ENCODE results near the gene DCTN2. TPM values are rescaled to one million over a fixed set of nuclear protein-coding genes. Genes with fewer than 3 reads are reported as not detected.

DCTN2 gene
- polyA plus RNA-seq, 4 donors = 112 to 224 (median 145) TPM

DNA sequence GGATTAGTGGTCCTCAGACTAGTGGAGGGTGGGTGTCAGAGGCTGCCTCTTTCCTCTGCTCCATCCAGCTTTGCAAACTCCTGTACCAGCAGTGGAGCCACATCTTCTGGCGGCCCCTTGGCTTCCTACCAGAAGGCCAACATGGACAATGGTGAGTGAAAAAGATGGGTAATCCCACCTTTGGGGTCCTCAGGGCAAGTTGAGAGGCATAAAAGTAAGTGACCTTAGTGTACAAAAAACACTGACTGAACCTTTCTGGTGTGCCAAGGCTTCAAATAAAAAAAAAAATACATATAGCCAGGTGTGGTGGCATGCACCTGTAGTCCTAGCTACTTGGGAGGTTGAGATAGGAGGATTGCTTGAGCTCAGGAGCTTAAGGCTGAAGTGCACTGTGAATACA lies 34.8 kb upstream of the DCTN2 start:
- H3K36me3 ChIP-seq (ENCODE audit: control insufficient read depth in 3 of 3, insufficient read depth in 2 of 3, low read depth in 1 of 3, low read length in 3 of 3) = no peaks in the 10 kb centered on the region
- H3K4me1 ChIP-seq (ENCODE audit: control insufficient read depth in 3 of 3, insufficient read depth in 2 of 3, low read depth in 1 of 3, low read length in 2 of 3) = peaks cover 0 to 12% (median 0%) of the 10 kb centered on the region in 3 donors
- FAIRE-seq = no peak
- WGBS, 3 donors = 84 to 95% (median 85%) methylated on average over 1 of the region's 1 CpG
- no peaks in the 10 kb centered on the region for H3K9me3 ChIP-seq (ENCODE audit: control insufficient read depth in 2 of 2, insufficient read depth in 1 of 2, low read depth in 1 of 2, low read length in 1 of 2)
- no peak overlapping the region for H3K27ac ChIP-seq (ENCODE audit: low read depth in 1 of 3, low read length in 2 of 3)
- DNase-seq = no peak
- H3K27me3 ChIP-seq (ENCODE audit: control insufficient read depth in 3 of 3, insufficient read depth in 3 of 3, low read length in 3 of 3) = peaks cover 0 to 27% (median 0%) of the 10 kb centered on the region in 3 donors
- H3K4me3 ChIP-seq (ENCODE audit: low read depth in 1 of 3, low read length in 3 of 3) = no peak overlapping the region

DNA sequence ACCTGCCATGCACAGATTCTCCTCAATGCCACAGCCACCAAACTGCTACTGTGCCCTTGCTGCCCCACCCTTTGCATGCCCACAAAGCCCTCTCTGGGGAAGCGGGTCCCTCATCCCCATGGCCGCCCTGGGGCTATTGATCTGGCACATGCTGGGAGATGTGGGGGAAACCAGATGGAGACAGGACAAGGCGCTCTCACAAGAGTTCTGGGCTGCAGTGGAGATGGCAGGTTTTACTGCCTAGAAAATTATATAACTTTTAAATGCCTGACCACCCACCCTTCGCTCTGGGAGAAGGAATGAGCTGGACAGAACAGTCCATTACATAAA lies 33.4 kb upstream of the DCTN2 start:
- WGBS, 3 donors = 91 to 93% (median 92%) methylated on average over 4 of the region's 4 CpGs
- Histone ChIP-seq H3K36me3 (ENCODE audit: control insufficient read depth in 3 of 3, insufficient read depth in 2 of 3, low read depth in 1 of 3, low read length in 3 of 3) (no peaks in the 10 kb centered on the region), H3K4me1 (ENCODE audit: control insufficient read depth in 3 of 3, insufficient read depth in 2 of 3, low read depth in 1 of 3, low read length in 2 of 3) (peaks cover 0 to 22% (median 0%) of the 10 kb centered on the region in 3 donors), H3K9me3 (ENCODE audit: control insufficient read depth in 2 of 2, insufficient read depth in 1 of 2, low read depth in 1 of 2, low read length in 1 of 2) (no peaks in the 10 kb centered on the region), H3K27me3 (ENCODE audit: control insufficient read depth in 3 of 3, insufficient read depth in 3 of 3, low read length in 3 of 3) (peaks cover 0 to 20% (median 0%) of the 10 kb centered on the region in 3 donors), H3K4me3 (ENCODE audit: low read depth in 1 of 3, low read length in 3 of 3) (no peak overlapping the region), H3K27ac (ENCODE audit: low read depth in 1 of 3, low read length in 2 of 3) (no peak overlapping the region)
- no peak for FAIRE-seq
- DNase-seq = no peak

DNA sequence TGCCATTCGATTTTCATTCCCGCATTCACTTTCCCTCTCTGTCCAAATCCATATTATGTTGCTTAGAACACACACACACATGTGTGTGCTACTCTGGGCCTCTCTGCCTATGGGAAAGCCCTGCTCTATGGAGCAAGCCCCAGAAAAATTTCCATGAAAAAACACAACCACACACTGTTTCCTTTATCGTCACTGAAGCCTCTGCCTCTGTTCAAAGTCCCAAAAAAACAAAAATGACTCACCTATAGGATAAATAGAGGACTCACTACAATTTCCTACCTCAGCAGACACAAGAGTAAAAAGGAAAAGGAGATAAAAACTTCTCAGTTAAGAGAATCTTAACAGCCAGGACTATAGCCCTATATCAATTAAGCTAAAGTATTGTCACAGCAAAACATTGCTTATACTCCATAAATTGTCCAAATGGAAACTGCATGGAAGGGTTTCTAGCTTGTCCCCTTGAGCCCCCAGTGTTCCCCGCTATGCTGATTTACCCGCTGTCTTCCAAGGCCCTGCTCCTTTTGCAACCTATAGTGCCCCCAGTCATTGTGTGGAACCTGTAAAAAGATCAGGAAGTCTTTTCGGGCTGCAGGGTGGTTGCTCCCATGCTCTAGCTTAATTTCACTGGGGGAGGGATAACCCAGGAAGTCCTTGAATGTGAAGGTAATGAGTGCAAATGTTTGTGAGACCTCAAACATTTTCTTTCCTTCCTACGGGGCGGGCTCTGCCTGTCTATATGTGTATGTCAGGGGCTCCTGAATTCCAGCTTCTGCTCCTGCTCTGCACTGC lies 32.9 kb upstream of the DCTN2 start:
- Histone ChIP-seq H3K36me3 (ENCODE audit: control insufficient read depth in 3 of 3, insufficient read depth in 2 of 3, low read depth in 1 of 3, low read length in 3 of 3) (no peaks in the 10 kb centered on the region), H3K4me1 (ENCODE audit: control insufficient read depth in 3 of 3, insufficient read depth in 2 of 3, low read depth in 1 of 3, low read length in 2 of 3) (peaks cover 0 to 22% (median 0%) of the 10 kb centered on the region in 3 donors), H3K27ac (ENCODE audit: low read depth in 1 of 3, low read length in 2 of 3) (peak overlapping the region in 1 of 3 donors; percentile 52), H3K9me3 (ENCODE audit: control insufficient read depth in 2 of 2, insufficient read depth in 1 of 2, low read depth in 1 of 2, low read length in 1 of 2) (no peaks in the 10 kb centered on the region), H3K27me3 (ENCODE audit: control insufficient read depth in 3 of 3, insufficient read depth in 3 of 3, low read length in 3 of 3) (peaks cover 0 to 18% (median 0%) of the 10 kb centered on the region in 3 donors), H3K4me3 (ENCODE audit: low read depth in 1 of 3, low read length in 3 of 3) (no peak overlapping the region)
- peak; percentile 47 to 64 for DNase-seq
- FAIRE-seq = no peak
- 45 to 78% (median 70%) methylated on average over 8 of the region's 8 CpGs for WGBS, 3 donors

DNA sequence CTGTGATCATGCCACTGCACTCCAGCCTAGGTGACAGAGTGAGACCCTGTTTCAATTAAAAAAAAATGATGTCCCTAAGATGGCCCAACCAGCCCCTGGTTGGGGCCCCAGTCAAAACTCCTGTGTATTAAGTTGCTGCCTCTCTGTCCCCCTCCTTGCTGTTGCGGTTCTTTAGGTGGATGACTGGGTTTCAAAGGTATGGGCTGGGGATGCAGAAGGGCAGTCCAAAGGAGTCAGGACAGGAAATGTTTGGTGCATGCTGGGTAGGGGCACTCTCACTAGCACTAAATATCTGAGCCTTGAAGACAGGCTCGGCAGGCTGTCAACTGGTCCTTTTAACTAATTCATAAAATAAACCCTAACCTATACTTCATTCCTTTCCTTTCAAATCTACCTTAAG lies 32.0 kb upstream of the DCTN2 start:
- DNase-seq (no peak), FAIRE-seq (no peak)
- Histone ChIP-seq H3K27me3 (ENCODE audit: control insufficient read depth in 3 of 3, insufficient read depth in 3 of 3, low read length in 3 of 3) (peaks cover 0 to 12% (median 0%) of the 10 kb centered on the region in 3 donors), H3K4me1 (ENCODE audit: control insufficient read depth in 3 of 3, insufficient read depth in 2 of 3, low read depth in 1 of 3, low read length in 2 of 3) (peaks cover 0 to 22% (median 0%) of the 10 kb centered on the region in 3 donors), H3K9me3 (ENCODE audit: control insufficient read depth in 2 of 2, insufficient read depth in 1 of 2, low read depth in 1 of 2, low read length in 1 of 2) (no peaks in the 10 kb centered on the region), H3K4me3 (ENCODE audit: low read depth in 1 of 3, low read length in 3 of 3) (no peak overlapping the region), H3K36me3 (ENCODE audit: control insufficient read depth in 3 of 3, insufficient read depth in 2 of 3, low read depth in 1 of 3, low read length in 3 of 3) (no peaks in the 10 kb centered on the region), H3K27ac (ENCODE audit: low read depth in 1 of 3, low read length in 2 of 3) (no peak overlapping the region)
- WGBS, 3 donors = 88 to 92% (median 92%) methylated on average over 2 of the region's 2 CpGs

DNA sequence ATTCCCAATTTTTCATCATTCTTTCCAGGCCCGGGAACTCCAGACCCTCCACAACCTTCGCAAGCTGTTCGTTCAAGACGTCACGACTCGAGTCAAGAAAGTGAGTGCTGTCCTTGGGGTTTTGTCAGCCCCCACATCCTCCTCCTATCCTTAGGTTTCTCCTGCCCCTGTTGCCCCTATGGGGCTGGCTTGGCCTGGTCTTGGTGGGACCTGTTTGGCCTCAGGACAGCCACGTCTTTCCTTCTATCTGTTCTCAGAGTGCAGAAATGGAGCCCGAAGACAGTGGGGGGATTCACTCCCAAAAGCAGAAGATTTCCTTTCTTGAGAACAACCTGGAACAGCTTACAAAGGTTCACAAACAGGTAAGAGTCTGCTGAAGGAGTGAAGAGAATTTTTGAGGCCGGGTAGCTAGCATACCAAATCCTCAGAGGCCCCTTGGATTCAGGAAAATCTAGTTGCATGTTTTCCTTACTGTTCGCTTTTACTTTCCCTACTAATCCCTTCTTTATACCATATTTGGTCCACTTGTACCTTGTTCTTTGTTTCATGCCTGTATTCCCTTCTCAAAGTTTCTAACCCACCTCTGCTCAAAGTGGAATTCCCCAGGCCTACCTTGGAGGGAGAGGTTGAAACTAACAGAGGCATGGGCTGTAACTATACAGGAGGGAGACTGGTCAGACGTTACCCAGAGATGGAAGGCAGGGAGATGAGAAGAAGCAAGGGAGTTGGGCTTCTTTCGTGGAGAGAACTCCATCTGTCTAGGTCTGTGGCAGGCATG lies 31.2 kb upstream of the DCTN2 start:
- Histone ChIP-seq H3K27me3 (ENCODE audit: control insufficient read depth in 3 of 3, insufficient read depth in 3 of 3, low read length in 3 of 3) (peaks cover 0 to 8% (median 0%) of the 10 kb centered on the region in 3 donors), H3K27ac (ENCODE audit: low read depth in 1 of 3, low read length in 2 of 3) (no peak overlapping the region), H3K9me3 (ENCODE audit: control insufficient read depth in 2 of 2, insufficient read depth in 1 of 2, low read depth in 1 of 2, low read length in 1 of 2) (no peaks in the 10 kb centered on the region), H3K36me3 (ENCODE audit: control insufficient read depth in 3 of 3, insufficient read depth in 2 of 3, low read depth in 1 of 3, low read length in 3 of 3) (no peaks in the 10 kb centered on the region), H3K4me3 (ENCODE audit: low read depth in 1 of 3, low read length in 3 of 3) (no peak overlapping the region), H3K4me1 (ENCODE audit: control insufficient read depth in 3 of 3, insufficient read depth in 2 of 3, low read depth in 1 of 3, low read length in 2 of 3) (peaks cover 0 to 22% (median 0%) of the 10 kb centered on the region in 3 donors)
- no peak for FAIRE-seq
- no peak for DNase-seq
- 87 to 91% (median 88%) methylated on average over 12 of the region's 12 CpGs for WGBS, 3 donors

DNA sequence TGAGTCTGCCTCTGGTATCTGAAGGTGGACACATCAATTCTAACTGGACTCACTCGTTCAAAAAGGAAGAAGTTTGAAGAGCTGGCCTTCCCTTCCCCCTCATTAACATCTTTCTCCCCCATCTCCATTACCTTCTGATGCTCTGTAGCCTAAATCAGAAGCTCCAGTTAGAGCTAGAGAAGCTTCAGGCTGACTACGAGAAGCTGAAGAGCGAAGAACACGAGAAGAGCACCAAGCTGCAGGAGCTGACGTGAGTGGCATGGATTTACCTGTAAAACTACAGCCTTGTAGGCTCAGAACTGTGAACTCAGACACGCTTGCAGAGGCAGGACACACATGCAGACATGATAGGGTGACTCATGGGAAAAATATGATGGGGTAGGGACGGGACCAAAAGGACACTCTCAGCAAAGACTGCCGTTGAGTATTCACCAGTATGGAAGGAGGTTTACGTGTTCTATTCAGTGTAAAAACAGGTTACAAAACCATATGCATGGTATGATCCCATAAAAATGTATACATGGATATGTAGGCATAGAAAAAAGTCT lies 29.7 kb upstream of the DCTN2 start:
- no peaks in the 10 kb centered on the region for H3K36me3 ChIP-seq (ENCODE audit: control insufficient read depth in 3 of 3, insufficient read depth in 2 of 3, low read depth in 1 of 3, low read length in 3 of 3)
- H3K4me1 ChIP-seq (ENCODE audit: control insufficient read depth in 3 of 3, insufficient read depth in 2 of 3, low read depth in 1 of 3, low read length in 2 of 3) = peaks cover 0 to 22% (median 0%) of the 10 kb centered on the region in 3 donors
- DNase-seq = peak in 1 of 2 donors; percentile 22
- no peaks in the 10 kb centered on the region for H3K9me3 ChIP-seq (ENCODE audit: control insufficient read depth in 2 of 2, insufficient read depth in 1 of 2, low read depth in 1 of 2, low read length in 1 of 2)
- 75 to 77% (median 76%) methylated on average over 9 of the region's 9 CpGs for whole genome bisulfite sequencing, 3 donors
- no peaks in the 10 kb centered on the region for H3K27me3 ChIP-seq (ENCODE audit: control insufficient read depth in 3 of 3, insufficient read depth in 3 of 3, low read length in 3 of 3)
- no peak overlapping the region for H3K4me3 ChIP-seq (ENCODE audit: low read depth in 1 of 3, low read length in 3 of 3)
- no peak for FAIRE-seq
- peak overlapping the region in 1 of 3 donors; percentile 10 for H3K27ac ChIP-seq (ENCODE audit: low read depth in 1 of 3, low read length in 2 of 3)

DNA sequence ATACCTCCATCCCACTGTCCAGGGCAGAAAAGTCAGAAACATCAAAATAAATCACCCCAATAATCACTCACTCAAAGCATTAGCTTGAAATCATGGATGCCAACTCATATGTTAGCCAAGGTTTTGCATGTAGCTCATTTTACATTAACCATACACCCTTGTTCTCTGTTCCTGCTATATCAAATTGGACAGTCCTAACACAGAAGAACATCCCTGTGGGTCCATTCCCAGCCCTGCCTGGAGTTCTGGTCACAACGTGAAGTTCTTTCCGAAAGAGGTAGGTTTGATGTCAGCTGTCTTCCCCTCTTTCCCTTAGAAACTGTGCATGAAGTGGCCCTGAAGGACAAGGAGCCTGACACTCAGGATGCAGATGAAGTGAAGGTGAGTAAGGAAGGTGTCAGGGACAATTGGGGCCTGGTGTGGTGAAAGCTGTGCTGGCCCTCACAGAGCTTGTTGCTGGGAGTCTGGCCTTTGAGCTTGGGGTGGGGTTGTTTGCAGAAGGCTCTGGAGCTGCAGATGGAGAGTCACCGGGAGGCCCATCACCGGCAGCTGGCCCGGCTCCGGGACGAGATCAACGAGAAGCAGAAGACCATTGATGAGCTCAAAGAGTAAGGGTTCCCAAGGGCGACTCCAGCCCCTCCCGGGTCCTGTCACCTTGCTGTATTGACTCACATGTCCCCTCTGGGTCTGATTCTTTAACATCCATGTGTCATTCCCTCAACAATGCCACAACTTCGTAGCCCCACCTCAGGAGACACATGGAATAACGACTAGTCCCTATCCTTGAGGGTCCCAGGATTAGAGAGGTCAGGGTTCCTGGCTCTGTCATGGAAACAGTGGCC lies 29.0 kb upstream of the DCTN2 start:
- H3K9me3 ChIP-seq (ENCODE audit: control insufficient read depth in 2 of 2, insufficient read depth in 1 of 2, low read depth in 1 of 2, low read length in 1 of 2) = no peaks in the 10 kb centered on the region
- peaks cover 0 to 22% (median 0%) of the 10 kb centered on the region in 3 donors for H3K4me1 ChIP-seq (ENCODE audit: control insufficient read depth in 3 of 3, insufficient read depth in 2 of 3, low read depth in 1 of 3, low read length in 2 of 3)
- no peak for FAIRE-seq
- H3K36me3 ChIP-seq (ENCODE audit: control insufficient read depth in 3 of 3, insufficient read depth in 2 of 3, low read depth in 1 of 3, low read length in 3 of 3) = no peaks in the 10 kb centered on the region
- H3K4me3 ChIP-seq (ENCODE audit: low read depth in 1 of 3, low read length in 3 of 3) = no peak overlapping the region
- H3K27me3 ChIP-seq (ENCODE audit: control insufficient read depth in 3 of 3, insufficient read depth in 3 of 3, low read length in 3 of 3) = no peaks in the 10 kb centered on the region
- H3K27ac ChIP-seq (ENCODE audit: low read depth in 1 of 3, low read length in 2 of 3) = peak overlapping the region in 1 of 3 donors; percentile 10
- 34 to 70% (median 52%) methylated on average over 12 of the region's 12 CpGs for WGBS, 3 donors
- DNase-seq = peak; percentile 34 to 67

DNA sequence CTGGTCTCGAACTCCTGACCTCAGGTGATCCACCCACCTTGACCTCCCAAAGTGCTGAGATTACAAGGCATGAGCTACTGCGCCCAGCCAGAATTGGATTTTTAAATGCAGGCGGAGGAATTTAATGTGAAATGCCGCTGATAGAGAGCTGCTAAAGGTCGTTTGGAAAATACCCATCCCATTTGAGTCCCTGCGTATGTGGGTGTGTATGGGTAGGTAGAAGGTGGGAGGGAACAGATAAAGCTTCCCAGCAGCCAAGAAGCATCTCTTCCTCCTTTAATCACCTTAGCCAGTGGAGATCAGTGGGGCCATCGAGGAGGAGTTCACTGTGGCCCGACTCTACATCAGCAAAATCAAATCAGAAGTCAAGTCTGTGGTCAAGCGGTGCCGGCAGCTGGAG lies 27.8 kb upstream of the DCTN2 start:
- Histone ChIP-seq H3K4me3 (ENCODE audit: low read depth in 1 of 3, low read length in 3 of 3) (no peak overlapping the region), H3K36me3 (ENCODE audit: control insufficient read depth in 3 of 3, insufficient read depth in 2 of 3, low read depth in 1 of 3, low read length in 3 of 3) (no peaks in the 10 kb centered on the region), H3K27ac (ENCODE audit: low read depth in 1 of 3, low read length in 2 of 3) (no peak overlapping the region), H3K9me3 (ENCODE audit: control insufficient read depth in 2 of 2, insufficient read depth in 1 of 2, low read depth in 1 of 2, low read length in 1 of 2) (no peaks in the 10 kb centered on the region), H3K27me3 (ENCODE audit: control insufficient read depth in 3 of 3, insufficient read depth in 3 of 3, low read length in 3 of 3) (peaks cover 0 to 2% (median 2%) of the 10 kb centered on the region in 3 donors), H3K4me1 (ENCODE audit: control insufficient read depth in 3 of 3, insufficient read depth in 2 of 3, low read depth in 1 of 3, low read length in 2 of 3) (peaks cover 0 to 14% (median 0%) of the 10 kb centered on the region in 3 donors)
- DNase-seq = no peak
- no peak for FAIRE-seq
- WGBS, 3 donors = 77 to 83% (median 78%) methylated on average over 10 of the region's 10 CpGs

Measured in small intestine (tissue), 7 donors.